KBM-7 (cell line): ENCODE results near the gene CDC16.
A peak's percentile ranks its signal among the peaks of the same experiment; 100 is the strongest.
"Not testable (repeated sequence)": the region's sequence is repeated elsewhere in the genome, so short reads cannot be mapped to it uniquely, and the experiment has no call there.

Source experiments
- DNase-seq: peaks from one replicate; pipeline ENCODE4 v3.0.0-alpha.2; 2015
- in situ Hi-C: fragments of 300-500 bp; cut with MboI; formaldehyde crosslinking; loops from 2 replicates; pipeline ENCODE4 v1.14.3; 2020; ENCODE audit warnings: low sequenced_read_pairs, low pct_unique_long_range_greater_than_20kb, mixed read lengths

CDC16 gene

GRCh38 chr13:114234645-114235421 lies at the start of gene CDC16:
Gene CDC16, plus strand, starts transcription at chr13:114234897. Its CDS starts 188 bp downstream, at chr13:114235085.
- DNase-seq, result peak; percentile 83
- in situ Hi-C loops, result no loop called here

DNA sequence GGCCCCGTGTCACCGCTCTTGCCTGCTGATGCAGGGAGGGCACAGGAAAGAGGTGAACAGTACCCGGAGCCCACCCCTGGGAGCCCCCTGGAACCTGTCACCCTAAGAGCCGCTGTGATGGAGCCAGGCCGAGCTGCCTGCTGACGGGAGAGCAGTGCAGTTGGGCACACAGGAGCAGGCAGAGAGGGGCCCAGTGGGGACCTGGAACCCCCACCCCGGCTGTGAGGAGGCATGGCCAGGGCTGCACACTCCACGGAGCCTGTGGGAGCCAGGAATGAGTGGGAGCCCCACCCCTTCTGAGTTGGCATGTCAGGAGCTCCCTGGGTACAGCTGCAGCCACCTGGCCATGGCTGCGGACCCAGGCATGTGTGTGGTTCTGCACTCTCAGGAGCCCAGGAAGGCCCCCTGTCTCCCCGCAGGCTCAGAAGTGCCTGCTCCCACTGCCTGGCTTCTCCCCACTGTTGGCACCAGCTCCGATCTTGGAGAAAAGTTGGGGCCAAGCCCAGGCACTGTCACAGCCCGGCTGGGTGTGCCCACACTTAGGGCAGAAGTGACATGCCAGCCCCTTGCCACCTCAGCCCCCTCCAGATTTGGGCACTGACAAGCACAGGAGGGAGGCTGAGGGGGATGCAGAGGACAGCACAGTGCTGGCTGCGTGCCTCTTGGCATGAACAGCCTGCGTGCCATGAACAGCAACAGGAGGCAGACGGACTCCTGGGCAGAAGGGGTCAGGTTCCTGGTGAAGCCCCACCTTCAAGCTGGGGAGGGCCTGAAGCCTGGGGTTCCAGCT lies 49.3 kb upstream of the CDC16 start:
- in situ Hi-C loops, result no loop called here
- DNase-seq, result no peak

DNA sequence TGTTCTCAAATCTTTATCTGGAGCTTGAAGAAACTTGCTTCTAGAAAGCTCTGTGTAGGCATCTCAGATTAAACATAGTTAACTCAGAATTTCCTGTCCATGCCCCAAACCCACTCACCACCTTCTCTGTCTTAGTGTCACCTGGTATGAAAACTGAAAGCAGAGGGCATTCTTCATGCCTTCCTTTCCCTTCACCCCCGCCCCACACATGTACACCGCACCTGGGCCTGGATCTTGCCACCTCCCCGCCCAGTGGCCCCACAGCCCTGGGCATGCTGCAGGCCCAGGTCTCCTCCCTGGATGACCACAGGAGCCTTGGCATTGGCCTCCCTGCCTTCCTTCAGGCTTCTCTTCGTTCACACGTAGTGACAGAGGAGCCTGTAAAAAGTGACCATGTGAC lies 39.8 kb upstream of the CDC16 start:
- in situ Hi-C loops, result no loop called here
- no peak for DNase-seq

DNA sequence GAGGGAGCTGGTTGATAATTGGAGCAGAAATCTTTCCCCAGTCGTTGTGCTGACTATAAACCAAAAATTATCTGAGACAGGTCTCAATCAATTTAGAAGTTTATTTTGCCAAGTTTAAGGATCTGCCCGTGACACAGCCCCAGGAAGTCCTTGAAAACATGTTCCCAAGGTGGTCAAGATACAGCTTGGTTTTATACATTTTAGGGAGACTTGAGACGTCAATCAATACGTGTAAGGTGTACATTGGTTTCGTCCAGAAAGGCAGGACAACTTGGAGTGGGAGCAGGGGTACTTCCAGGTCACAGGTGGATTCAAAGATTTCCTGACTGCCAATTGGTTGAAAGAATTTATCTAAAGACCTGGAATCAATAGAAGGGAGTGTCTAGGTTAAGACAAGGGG lies 38.1 kb upstream of the CDC16 start:
- in situ Hi-C loops, result no loop called here
- no peak for DNase-seq

DNA sequence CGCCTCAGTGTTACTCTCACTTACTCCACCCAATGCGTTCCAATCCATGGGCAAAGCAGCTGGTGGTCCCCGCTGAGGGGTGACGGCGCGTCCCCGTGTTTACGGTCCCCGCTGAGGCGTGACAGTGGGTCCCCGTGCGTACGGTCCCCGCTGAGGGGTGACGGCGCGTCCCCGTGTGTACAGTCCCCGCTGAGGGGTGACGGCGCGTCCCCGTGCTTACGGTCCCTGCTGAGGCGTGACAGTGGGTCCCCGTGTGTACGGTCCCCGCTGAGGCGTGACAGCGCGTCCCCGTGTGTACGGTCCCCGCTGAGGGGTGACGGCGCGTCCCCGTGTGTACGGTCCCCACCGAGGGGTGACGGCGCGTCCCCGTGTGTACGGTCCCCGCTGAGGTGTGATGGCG lies 36.1 kb upstream of the CDC16 start:
- in situ Hi-C loops, result no loop called here

GRCh38 chr13:114199526-114199925 lies 35.2 kb upstream of the CDC16 start:
- in situ Hi-C loops, DNase-seq: not testable (repeated sequence)

More for the DNA sequence above, 36.1 kb upstream of the CDC16 start:
- no peak for DNase-seq

DNA sequence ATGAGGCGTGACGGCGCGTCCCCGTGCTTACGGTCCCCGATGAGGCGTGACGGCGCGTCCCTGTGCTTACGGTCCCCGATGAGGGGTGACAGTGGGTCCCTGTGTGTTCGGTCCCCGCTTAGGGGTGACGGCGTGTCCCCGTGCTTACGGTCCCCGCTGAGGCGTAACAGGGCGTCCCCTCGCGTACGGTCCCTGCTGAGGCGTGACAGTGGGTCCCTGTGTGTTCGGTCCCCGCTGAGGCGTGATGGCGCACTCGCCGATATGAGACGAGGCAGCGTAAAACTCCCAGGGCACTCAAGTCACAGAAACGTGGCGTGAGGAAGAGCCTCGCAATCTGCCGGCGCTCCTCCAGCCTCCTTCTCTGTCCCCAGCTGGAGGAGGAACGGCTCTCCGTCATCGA lies 34.7 kb upstream of the CDC16 start:
- in situ Hi-C loops, result no loop called here
- no peak for DNase-seq

DNA sequence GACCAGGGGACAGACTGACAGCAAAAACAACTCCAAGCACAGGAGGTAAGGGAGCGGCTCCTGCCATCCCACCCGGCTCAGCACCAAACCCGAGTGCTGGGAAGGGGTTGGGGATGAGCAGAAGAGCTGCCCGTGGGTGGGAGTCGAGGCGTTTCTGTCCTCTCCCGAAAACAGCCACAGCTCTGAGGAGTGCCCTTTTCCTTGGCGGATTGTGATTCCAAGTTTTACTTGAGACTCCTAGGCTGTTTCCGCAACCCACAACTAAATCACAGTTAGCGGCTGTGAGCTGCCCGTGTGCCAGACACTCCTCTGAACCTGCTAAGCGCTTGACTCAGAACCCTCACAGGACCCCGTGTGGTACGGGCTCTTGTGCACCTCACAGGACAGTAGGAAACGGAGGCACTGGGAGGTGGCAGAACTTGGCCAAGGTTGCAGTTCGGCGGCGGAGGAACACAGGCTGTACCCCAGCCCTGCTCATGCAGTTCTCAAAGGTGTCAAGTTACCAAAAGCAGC lies 34.2 kb upstream of the CDC16 start:
- in situ Hi-C loops, result no loop called here
- no peak for DNase-seq

- DNase-seq, result no peak
These were observed 32.1 kb upstream of the CDC16 start for GRCh38 chr13:114202581-114202980.

DNA sequence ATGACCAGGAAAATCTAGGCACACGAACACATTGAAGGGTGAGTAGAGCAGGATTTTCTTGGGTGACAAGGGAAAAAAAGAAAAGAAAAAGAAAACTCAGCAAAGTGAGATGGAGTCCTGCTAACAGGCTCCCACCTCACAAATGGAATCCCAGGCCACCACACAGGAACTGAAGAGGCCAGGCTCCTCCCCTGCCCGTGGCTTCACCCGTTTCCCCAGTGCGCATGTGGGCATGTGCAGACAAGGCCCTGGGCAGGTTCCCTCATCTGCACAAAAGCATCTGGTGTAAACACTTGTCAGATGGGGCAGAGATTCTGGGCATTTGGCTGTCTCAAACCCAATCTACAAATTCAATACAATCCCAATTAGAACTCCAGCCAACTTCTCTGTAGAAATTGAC lies 31.2 kb upstream of the CDC16 start:
- DNase-seq, result peak; percentile 59
- in situ Hi-C loops, result no loop called here

More at GRCh38 chr13:114202581-114202980, 32.1 kb upstream of the CDC16 start:
- in situ Hi-C loops, result no loop called here

- in situ Hi-C loops, result no loop called here
- no peak for DNase-seq
These were observed 29.8 kb upstream of the CDC16 start for GRCh38 chr13:114204894-114205293.

DNA sequence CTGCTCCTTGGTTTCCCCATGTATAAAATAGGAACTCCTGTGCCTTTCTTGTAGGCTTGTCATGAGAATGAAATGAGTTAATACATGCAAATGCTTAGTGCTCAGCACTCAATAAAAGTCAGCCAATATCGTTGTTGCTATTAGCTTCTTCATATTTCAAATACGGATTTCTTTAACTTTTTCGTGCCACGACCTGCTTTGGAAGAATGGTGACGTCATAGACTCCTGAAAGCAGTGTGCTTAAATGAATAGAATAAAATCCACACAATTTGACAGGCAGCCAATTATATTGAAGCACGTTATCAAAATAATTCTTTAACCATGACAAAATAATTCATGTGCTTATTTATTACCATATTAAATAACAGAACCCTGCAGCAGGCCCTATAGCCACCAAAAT lies 26.6 kb upstream of the CDC16 start:
- no peak for DNase-seq
- in situ Hi-C loops, result no loop called here

DNA sequence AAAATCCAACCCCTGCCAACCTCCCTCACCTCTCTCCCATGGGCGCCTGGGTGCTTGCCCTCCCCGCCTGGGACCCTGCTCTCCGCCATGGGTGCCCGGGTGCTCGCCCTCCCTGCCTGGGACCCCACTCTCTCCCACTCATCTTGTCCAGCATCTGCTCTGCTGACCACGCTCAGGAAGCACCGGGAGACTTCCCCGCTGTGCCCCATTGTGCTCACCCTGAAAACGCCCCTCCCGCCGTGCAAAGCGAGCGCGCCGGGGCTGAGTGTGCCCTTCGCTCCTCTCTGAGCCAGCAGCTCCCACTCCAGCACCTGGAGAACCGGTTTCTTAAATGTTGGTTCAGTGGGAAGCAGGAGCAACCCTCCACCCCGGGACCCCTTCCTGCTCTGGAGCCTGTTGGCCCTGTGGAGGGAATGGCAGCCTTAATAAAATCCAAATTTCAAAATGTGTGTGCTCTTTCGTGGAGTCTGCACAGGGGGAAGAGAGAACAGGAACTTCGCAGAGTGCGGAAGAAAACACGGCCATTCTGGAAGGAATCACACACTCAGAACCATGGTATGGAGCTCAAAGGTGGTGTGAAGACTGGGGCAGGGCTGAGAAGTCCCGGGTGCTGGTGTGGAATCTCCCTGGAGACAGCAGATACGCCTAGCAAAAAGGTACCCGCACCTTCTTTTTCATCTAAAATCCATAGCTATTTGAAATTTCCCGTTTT lies 23.1 kb upstream of the CDC16 start:
- in situ Hi-C loops, result no loop called here
- DNase-seq, result no peak

DNA sequence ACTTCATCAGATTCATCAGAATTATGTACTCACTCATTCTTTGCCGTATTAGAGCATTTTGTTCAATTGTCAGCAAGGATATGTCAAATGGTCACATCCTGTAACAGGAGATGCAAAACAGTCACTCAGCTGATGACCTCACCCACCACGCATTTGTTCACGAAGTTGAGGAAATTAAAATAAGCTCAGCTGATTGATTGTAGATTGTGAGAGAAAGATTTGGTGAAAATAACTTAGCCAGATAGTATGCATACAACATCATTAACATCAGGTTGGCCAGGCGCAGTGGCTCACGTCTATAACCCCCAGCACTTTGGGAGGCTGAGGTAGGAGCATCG lies 22.6 kb upstream of the CDC16 start:
- in situ Hi-C loops, result no loop called here
- DNase-seq, result no peak

DNA sequence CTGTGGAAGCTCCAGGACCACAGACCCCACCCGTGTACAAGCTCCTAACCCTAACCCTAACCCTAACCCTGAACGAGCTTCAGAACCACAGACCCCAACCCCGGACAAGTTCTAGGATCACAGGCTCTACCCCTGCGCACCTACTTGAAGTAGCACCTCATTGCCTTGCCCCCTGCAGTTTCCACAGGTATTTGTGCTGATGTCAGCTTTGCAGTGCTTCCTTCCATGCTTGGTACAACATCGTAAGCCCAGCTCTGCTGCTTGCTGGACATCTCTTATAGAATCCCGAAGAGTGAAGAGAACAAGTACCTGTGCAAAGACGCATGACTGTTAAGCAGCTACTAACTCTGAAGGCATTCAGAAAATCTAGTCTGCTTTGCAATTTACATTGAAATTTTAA lies 20.7 kb upstream of the CDC16 start:
- in situ Hi-C loops, result no loop called here
- DNase-seq, result no peak

GRCh38 chr13:114219392-114219791 lies 15.3 kb upstream of the CDC16 start:
- in situ Hi-C loops, result no loop called here
- peak; percentile 67 for DNase-seq

- in situ Hi-C loops, result no loop called here
- DNase-seq, result peak; percentile 75
These were observed 12.2 kb upstream of the CDC16 start for GRCh38 chr13:114222461-114222968.

DNA sequence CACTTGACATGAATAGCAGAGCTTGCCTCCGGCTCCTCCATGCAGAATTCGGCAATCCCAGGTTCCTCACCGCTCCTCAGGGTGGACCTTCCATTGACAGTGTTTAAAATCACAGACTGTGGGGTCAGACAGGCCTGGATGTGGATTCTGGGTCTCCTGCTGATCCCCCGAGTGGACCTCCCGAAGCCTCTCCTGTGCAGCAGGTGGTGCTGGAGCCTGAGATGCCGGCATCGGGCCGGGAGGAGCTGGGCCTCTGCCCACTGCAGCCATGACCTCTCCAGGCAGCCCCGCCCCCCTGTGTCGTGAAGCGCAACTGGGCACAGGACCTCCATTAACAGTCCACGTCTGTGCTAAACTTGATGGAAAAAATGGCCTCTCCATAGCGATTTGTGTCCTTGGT lies 10.5 kb upstream of the CDC16 start:
- in situ Hi-C loops, result no loop called here
- no peak for DNase-seq

- no peak for DNase-seq
- in situ Hi-C loops, result no loop called here
These were observed 9.1 kb upstream of the CDC16 start for GRCh38 chr13:114225610-114226009.

DNA sequence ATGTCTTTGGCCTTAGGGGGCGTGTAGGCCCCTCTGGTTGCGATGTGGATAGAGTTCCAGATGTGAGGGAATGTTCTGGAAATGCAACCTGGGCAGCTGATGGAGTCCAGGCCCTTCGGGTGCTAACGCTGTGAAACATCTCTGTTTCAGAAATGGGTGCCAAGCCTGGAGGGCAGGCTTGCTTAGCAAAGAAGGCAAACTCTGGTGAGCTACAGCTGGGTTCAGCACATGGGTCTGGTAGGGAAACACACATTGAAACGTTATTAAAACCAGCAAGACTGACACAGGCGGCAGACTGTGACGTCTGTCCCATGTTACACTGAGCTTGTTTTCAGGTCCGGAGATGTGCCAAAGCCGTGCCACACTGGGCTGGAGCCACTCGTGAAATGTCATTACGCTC lies 8.6 kb upstream of the CDC16 start:
- DNase-seq, result no peak
- in situ Hi-C loops, result no loop called here
